ENCODE measurements around the gene HP.

DNA sequence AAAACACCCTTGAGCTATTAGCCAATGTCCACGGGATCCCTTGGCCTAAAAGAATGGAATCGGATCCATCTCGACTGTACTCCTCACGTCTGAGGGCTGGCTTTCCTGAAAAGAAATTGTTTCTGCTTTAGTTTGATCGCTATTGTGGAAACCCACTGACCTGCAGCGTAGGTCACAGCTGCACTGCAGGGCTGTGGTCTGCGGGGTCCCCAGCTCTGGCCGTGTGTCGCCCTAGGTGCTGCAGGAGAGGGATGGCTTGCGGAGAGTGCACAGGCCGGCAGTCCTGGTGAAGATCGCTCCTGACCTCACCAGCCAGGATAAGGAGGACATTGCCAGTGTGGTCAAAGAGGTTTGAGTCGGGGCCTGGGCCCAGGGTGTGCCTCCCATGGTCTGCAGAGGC, 32.2 kb upstream of the HP start:
- TF ChIP-seq TAF1 (IDR thresholded peaks at IDR 0.05; ENCODE audit: borderline replicate concordance, insufficient read depth, low read length) (no peak), POLR2AphosphoS5 (IDR thresholded peaks at IDR 0.05; ENCODE audit: low read depth, low read length) (no peak), SIN3A (IDR thresholded peaks at IDR 0.05; ENCODE audit: borderline replicate concordance, insufficient read depth, low read length) (no peak), FOXP2 (optimal IDR thresholded peaks at IDR 0.05; ENCODE audit: borderline replicate concordance, extremely low read depth, extremely low read length, insufficient read depth) (no peak)
